ENCODE results near the gene NUMB.

Gene NUMB

GRCh38 chr14:73289729-73290128 is 168.6 kb downstream of the NUMB start:
- no peak for DNase-seq (ENCODE audit: low spot score)

DNA sequence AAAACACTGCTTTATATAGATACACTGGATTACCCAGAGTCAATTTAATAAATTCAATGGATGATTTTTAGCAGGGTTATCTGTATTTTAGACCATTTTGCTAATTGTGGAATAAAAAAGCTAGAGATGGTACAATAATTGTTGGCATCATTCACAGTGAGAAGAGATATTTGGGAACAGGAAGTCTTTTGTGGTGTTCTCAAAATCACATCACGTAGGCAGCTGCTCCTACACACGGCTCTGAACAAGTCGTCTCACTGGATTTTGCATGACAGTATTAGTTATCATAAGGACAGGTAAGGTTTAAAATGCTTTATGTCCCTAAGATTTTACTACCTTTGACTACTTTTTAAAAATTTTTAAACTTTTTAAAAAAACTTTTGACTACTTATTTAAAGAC is 169.0 kb downstream of the NUMB start:
- no peak for DNase-seq (ENCODE audit: low spot score)

GRCh38 chr14:73287071-73287470 is 171.3 kb downstream of the NUMB start:
- DNase-seq (ENCODE audit: low spot score) = no peak

DNA sequence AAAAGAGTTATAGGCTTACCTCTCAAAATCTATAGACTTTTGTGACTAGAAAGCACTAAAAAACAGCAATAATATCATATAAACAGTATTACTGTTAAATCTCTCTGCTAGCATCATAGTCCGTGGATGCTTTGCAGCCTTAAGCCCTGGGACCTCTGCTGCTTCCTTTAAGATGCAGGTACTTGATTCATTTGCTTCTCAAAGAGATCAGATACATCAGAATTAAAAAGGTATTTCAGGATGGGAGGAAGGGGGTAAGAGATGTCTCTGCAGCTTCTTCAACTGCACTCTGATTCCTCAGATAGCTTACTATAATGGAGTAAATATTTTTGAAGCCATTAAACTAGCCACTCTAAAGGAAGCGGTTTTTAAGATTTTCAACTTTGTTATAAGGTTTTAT is 171.7 kb downstream of the NUMB start:
- DNase-seq (ENCODE audit: low spot score) = no peak

DNA sequence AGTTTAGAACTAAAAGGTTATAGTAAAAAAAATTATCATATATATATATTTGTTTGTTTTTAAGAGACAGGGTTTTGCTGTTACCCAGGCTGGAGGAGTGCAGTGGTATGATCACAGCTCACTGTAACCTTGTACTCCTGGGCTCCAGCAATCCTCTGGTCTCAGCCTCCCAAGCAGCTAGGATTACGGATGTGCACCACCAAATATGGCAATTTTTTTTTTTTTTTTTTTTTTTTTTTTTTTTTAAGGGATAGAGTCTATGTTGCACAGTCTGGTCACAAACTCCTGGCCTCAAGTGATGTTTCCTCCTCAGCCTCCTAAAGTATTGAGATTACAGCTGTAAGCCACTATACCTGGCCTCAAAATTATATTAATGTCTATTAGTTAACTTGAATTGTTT is 172.4 kb downstream of the NUMB start:
- DNase-seq (ENCODE audit: low spot score) = no peak

DNA sequence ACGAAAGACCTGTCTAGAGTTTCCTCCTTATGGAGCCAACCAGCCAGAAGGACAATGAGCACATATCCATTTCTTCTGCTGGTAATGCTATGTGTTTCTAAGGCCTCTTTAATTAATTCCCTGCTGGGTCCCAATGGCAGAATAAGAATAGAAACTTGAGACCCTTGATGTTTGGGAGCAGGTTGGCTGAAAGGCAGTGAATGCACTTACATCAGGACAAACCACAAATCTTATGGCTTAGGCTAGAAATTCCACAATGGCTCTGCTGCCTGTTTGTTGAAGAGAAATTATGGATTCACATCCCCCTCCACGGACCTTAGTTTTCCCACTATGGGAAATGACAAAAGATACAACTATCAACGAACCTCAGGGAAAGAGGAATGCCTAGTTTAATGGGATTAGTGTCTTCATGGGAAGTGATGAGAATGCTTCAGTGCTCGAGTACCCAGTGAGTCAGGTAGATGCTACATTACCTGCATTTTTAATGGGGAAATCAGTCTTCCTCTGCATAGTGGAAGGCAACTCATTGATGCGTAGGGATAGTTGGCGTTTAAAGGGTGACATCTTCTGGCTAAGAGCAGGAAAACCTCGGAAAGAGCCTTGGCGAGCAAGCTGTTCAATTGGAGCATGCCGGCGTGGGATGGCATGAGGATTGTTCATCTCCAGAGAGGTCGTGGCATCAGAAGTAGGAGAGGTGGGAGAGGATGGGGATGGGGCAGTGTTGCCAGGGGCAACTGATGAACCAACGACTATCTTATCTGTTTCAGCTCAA is 174.6 kb downstream of the NUMB start:
- no peak for DNase-seq (ENCODE audit: low spot score)

DNA sequence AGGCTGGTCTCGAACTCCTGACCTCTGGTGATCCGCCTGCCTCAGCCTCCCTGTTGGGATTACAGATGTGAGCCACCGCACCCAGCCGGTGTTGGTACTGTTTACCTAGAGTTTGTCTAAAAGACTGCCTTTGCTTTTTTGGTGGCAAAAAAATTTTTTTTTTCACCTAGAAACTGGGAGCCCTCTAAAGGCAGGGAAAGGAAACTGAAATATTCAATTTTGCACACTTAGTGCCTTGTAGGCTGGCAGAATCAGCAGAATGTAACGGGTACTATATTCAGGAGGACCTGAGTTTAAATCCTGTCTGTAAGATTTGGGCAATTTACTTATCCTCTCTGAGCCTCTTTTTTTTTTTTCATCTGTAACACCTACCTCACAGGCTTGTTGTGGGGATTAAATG is 177.4 kb downstream of the NUMB start:
- DNase-seq (ENCODE audit: low spot score) = no peak

GRCh38 chr14:73277376-73277775 is 181.0 kb downstream of the NUMB start:
- DNase-seq (ENCODE audit: low spot score) = no peak

GRCh38 chr14:73276836-73277235 is 181.5 kb downstream of the NUMB start:
- DNase-seq (ENCODE audit: low spot score) = no peak

GRCh38 chr14:73273799-73274198 is 184.5 kb downstream of the NUMB start:
- DNase-seq (ENCODE audit: low spot score) = no peak

GRCh38 chr14:73272393-73272792 is 186.0 kb downstream of the NUMB start:
- no peak for DNase-seq (ENCODE audit: low spot score)

- DNase-seq (ENCODE audit: low spot score) = no peak
These were observed 188.4 kb downstream of the NUMB start for GRCh38 chr14:73269729-73270531.

DNA sequence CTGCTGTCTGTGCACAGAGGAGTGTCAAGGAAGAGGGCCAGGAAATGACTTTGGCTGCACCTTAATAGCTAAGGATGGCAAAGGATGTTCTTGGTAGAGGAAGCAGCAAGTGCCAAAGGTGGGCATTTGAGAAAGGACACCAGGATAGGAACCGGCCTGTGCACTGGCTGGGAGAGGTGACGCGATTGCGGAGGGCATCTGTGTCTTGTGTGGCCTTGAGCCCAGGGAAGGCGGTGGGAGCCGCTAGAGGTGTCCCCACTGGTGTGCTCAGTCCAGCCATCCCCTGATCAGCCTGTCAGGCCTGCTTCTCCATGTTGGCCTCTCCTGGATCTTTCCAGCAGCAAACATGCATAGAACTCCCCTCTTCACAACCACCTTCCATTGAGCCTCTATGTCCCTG is 190.9 kb downstream of the NUMB start:
- DNase-seq (ENCODE audit: low spot score) = no peak

DNA sequence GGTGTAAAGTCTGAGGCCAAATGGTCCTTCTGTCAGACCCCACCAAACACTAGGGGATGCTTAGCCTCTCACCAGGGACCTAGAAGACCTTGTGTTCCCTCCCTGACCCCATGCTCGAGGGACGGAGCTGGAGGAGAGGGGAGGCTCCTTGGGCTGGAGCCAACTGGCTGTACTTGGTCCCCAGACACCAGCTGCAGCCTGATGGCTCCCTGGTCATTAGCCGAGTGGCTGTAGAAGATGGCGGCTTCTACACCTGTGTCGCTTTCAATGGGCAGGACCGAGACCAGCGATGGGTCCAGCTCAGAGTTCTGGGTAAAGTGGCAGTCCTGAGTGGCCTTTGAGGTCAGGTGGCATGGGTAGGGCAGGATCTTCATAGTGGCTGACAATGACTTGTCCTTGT is 192.0 kb downstream of the NUMB start:
- peak; percentile 3 for DNase-seq (ENCODE audit: low spot score)

DNA sequence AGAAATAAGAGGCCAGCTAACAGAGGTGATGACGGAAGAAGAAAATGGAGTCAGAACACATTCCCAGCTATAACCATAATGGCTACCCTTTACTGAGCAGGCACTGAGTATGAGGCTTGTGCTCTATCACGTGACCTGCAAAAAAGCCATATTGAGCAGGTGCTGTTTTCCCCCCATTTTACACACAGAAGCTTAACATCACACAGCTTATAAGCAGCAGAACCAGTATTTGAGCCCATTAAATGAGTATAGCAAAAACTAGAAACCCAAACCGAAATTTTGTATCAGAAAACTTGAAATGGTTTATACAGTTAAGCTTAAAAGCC is 192.7 kb downstream of the NUMB start:
- DNase-seq (ENCODE audit: low spot score) = no peak

DNA sequence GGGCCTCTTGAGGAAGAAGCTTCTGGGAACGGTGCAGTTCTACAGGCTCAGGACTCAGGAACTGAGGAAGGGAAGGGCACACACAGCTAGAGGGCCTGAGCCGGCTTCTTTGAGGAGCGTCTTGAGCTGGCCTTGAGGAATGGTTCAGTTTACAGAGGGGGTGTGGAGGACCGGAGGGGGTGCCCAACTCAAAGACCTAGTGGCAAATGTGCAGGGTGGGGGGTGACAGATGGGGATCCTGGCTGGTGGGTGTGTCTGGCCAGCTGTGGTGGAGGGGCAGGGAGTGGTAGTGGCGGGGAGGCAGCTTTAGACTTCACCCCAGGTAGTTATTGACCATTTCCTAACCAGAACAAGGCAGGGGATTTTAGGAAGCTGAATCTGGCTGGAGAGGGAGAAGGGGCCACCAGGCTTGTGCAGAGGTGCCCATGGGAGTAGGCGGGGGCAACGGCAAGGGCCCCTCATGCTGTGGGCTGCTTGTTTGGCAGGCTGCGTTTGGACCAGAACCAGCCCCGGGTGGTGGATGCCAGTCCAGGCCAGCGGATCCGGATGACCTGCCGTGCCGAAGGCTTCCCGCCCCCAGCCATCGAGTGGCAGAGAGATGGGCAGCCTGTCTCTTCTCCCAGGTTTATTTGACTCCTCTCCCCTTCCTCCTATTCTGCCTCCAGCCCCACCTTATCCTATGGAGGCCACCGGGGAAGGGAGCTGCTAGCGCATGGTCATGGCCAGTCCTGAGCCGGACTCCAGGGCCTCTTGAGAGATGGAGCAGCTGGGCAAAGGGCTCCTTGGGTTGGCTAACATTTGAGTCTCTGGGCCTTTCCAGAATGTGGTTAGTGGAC is 193.2 kb downstream of the NUMB start:
- peak; percentile 10 for DNase-seq (ENCODE audit: low spot score)

- DNase-seq (ENCODE audit: low spot score) = peak; percentile 12
These were observed 194.1 kb downstream of the NUMB start for GRCh38 chr14:73264080-73264884.

DNA sequence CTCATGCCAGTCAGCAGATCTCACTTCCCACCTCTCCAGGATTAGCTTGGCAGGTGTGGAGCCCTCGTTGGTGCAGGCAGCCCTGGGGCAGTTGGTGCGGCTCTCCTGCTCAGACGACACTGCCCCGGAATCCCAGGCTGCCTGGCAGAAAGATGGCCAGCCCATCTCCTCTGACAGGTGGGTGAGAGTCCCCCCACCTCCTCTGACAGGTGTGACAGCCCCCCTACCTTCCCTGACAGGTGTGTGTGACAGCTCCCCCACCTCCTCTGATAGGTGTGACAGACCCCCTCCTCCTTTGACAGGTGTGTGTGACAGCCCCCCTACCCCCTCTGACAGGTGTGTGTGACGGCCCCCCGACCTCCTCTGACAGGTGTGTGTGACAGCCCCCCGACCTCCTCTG is 194.7 kb downstream of the NUMB start:
- DNase-seq (ENCODE audit: low spot score) = no peak

DNA sequence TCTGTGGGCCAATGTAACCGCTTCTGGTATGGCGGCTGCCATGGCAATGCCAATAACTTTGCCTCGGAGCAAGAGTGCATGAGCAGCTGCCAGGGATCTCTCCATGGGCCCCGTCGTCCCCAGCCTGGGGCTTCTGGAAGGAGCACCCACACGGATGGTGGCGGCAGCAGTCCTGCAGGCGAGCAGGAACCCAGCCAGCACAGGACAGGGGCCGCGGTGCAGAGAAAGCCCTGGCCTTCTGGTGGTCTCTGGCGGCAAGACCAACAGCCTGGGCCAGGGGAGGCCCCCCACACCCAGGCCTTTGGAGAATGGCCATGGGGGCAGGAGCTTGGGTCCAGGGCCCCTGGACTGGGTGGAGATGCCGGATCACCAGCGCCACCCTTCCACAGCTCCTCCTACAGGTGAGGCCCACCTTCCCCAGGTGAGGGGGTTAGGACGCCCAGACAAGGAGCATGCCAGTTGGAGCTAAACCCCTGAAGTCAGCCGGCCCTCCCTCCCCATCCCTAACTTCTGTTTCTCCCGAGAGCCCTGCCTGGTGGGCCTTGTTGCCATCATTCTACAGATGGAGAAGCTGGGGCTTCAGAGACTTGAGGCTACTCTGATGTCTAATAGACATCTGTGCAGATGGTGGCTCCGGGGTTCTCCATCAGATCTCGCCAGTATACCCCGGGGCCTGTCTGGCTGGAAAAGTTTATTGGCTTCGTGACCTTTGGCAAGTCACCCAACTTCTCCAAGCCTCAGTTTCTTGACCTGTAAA is 195.7 kb downstream of the NUMB start:
- no peak for DNase-seq (ENCODE audit: low spot score)

- no peak for DNase-seq (ENCODE audit: low spot score)
These were observed 196.6 kb downstream of the NUMB start for GRCh38 chr14:73261520-73262426.

Measured in HuH-7 (cell line).